ENCODE measurements around the gene NF1. TPM values are rescaled to one million over a fixed set of nuclear protein-coding genes. Genes with fewer than 3 reads are reported as not detected.

The NF1 gene
- total RNA-seq, 1 experiment from 2014 or later: 62.4 TPM

DNA sequence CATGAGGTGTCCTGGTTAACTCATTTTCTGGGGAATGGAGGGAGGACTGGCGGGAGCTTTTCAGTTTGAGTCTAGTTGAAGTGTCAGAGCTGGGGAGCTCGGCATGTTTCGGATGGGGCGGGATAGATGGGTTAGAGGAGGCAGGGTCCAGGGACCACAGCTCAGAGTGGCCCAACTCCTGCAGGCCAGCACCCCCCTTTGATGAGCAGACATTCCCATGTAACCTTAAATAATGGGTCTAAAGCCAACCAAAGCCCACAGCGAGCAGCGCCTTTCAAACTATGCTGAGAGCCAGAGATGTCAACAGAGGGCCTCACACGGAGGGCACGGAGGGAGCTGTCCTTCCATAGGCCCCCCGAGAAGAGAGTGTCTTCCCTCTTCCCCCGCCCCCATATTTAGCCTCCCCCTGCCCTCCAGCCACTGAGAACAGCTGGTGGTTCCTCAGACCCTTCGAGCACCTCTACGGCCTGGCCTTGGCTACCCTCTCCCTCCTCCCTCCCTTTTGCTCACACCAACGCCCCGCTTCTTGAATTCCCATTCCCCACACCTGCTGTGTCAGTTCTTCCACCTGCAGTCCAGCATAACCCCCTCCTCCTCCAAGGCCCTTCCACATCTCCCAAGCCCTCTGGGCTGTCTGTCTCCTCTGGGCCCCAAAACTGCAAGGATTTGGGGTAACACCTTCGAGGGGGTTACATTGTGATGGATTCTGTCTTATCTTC lies 318.5 kb downstream of the NF1 start:
- no peaks in the 10 kb centered on the region for H3K36me3 Mint-ChIP-seq (ENCODE audit: insufficient read depth, unreplicated experiment)
- ChIA-PET POLR2A (no interaction called here), CTCF (interaction anchor here (1.4 kb wide), 1 partner anchor 24 kb away, joined by 3 read pairs; no protein-coding TSS in a partner anchor)
- no peak for TF ChIP-seq CTCF (IDR thresholded peaks at IDR 0.05; ENCODE audit: insufficient read depth in 1 of 2, low read depth in 1 of 2, low read length in 1 of 2, severe bottlenecking in 1 of 2, unreplicated experiment in 1 of 2)
- H3K9me3 Mint-ChIP-seq (ENCODE audit: unreplicated experiment): no peaks in the 10 kb centered on the region
- BruUV-seq (replicated peaks): no TSS peak
- H3K27me3 ChIP-seq (replicated peaks; ENCODE audit: control insufficient read depth, insufficient read depth, low read length): no peaks in the 10 kb centered on the region
- H3K27ac Mint-ChIP-seq (ENCODE audit: unreplicated experiment): no peak overlapping the region
- intact Hi-C loops (cut with micrococcal nuclease; ENCODE audit: unreplicated experiment): no loop called here
- no peaks in the 10 kb centered on the region for H3K36me3 ChIP-seq (ENCODE audit: control insufficient read depth, insufficient read depth, low read length)
- H3K4me3 Mint-ChIP-seq (ENCODE audit: unreplicated experiment): no peak overlapping the region
- no peaks in the 10 kb centered on the region for H3K4me1 ChIP-seq
- no peaks in the 10 kb centered on the region for H3K4me1 Mint-ChIP-seq (ENCODE audit: low read depth, unreplicated experiment)
- peaks cover 3% of the 10 kb centered on the region for H3K27me3 Mint-ChIP-seq (ENCODE audit: insufficient read depth, unreplicated experiment)
- no peaks in the 10 kb centered on the region for H3K9me3 ChIP-seq
- no peak for DNase-seq
- no peak overlapping the region for H3K4me3 ChIP-seq (ENCODE audit: low read depth, low read length)

GRCh38 chr17:31413874-31414549 lies 319.2 kb downstream of the NF1 start:
- no TSS peak for BruUV-seq (replicated peaks)
- Mint-ChIP-seq H3K36me3 (ENCODE audit: insufficient read depth, unreplicated experiment) (no peaks in the 10 kb centered on the region), H3K4me3 (ENCODE audit: unreplicated experiment) (no peak overlapping the region), H3K27ac (ENCODE audit: unreplicated experiment) (no peak overlapping the region), H3K27me3 (ENCODE audit: insufficient read depth, unreplicated experiment) (no peaks in the 10 kb centered on the region), H3K9me3 (ENCODE audit: unreplicated experiment) (no peaks in the 10 kb centered on the region), H3K4me1 (ENCODE audit: low read depth, unreplicated experiment) (no peaks in the 10 kb centered on the region)
- Histone ChIP-seq H3K9me3 (no peaks in the 10 kb centered on the region), H3K4me1 (no peaks in the 10 kb centered on the region), H3K4me3 (ENCODE audit: low read depth, low read length) (no peak overlapping the region), H3K36me3 (ENCODE audit: control insufficient read depth, insufficient read depth, low read length) (no peaks in the 10 kb centered on the region), H3K27me3 (replicated peaks; ENCODE audit: control insufficient read depth, insufficient read depth, low read length) (no peaks in the 10 kb centered on the region)
- CTCF ChIA-PET: interaction anchor here (0.9 kb wide), 1 partner anchor 25 kb away, joined by 3 read pairs; no protein-coding TSS in a partner anchor
- TF ChIP-seq CTCF (IDR thresholded peaks at IDR 0.05; ENCODE audit: insufficient read depth in 1 of 2, low read depth in 1 of 2, low read length in 1 of 2, severe bottlenecking in 1 of 2, unreplicated experiment in 1 of 2): no peak
- no peak for DNase-seq
- intact Hi-C loops (cut with micrococcal nuclease; ENCODE audit: unreplicated experiment): no loop called here
- POLR2A ChIA-PET: no interaction called here

GRCh38 chr17:31414550-31414918 lies 319.8 kb downstream of the NF1 start:
- H3K9me3 Mint-ChIP-seq (ENCODE audit: unreplicated experiment): no peaks in the 10 kb centered on the region
- ChIA-PET POLR2A (no interaction called here), CTCF (interaction anchor here (0.9 kb wide), 1 partner anchor 25 kb away, joined by 3 read pairs; no protein-coding TSS in a partner anchor)
- TF ChIP-seq CTCF (IDR thresholded peaks at IDR 0.05; ENCODE audit: insufficient read depth in 1 of 2, low read depth in 1 of 2, low read length in 1 of 2, severe bottlenecking in 1 of 2, unreplicated experiment in 1 of 2): no peak
- Histone ChIP-seq H3K27me3 (replicated peaks; ENCODE audit: control insufficient read depth, insufficient read depth, low read length) (no peaks in the 10 kb centered on the region), H3K4me3 (ENCODE audit: low read depth, low read length) (no peak overlapping the region), H3K36me3 (ENCODE audit: control insufficient read depth, insufficient read depth, low read length) (no peaks in the 10 kb centered on the region), H3K9me3 (no peaks in the 10 kb centered on the region), H3K4me1 (no peaks in the 10 kb centered on the region)
- no peak for DNase-seq
- no peaks in the 10 kb centered on the region for H3K27me3 Mint-ChIP-seq (ENCODE audit: insufficient read depth, unreplicated experiment)
- intact Hi-C loops (cut with micrococcal nuclease; ENCODE audit: unreplicated experiment): no loop called here
- H3K27ac Mint-ChIP-seq (ENCODE audit: unreplicated experiment): no peak overlapping the region
- H3K4me3 Mint-ChIP-seq (ENCODE audit: unreplicated experiment): no peak overlapping the region
- no TSS peak for BruUV-seq (replicated peaks)
- no peaks in the 10 kb centered on the region for H3K4me1 Mint-ChIP-seq (ENCODE audit: low read depth, unreplicated experiment)
- no peaks in the 10 kb centered on the region for H3K36me3 Mint-ChIP-seq (ENCODE audit: insufficient read depth, unreplicated experiment)

All from Caco-2 (cell line).